HL-60 (cell line): Measurements from ENCODE around the gene LMBRD1.

Experiments
- DNase-seq, 2 experiments: peaks; one replicate each; pipeline ENCODE4 v3.0.0-alpha.2; 2010 to 2020; ENCODE audit warnings: low read depth in 1 of 2, low spot score in 1 of 2
- H3K27ac ChIP-seq: fragments of 250-450 bp; sonication (Bioruptor Pico); replicated peaks from 2 replicates; pipeline ENCODE4 v1.5.1; 2020; ENCODE audit warnings: mild to moderate bottlenecking, moderate library complexity
- H3K27me3 ChIP-seq: fragments of 250-450 bp; sonication (Bioruptor Pico); 2 replicates; pipeline ENCODE4 v1.5.1; 2021; ENCODE audit warnings: mild to moderate bottlenecking, moderate library complexity; ENCODE audit not compliant: insufficient read depth, poor library complexity, severe bottlenecking
- H3K4me3 ChIP-seq: replicated peaks from 2 replicates; pipeline ENCODE4 v1.5.1; 2011; ENCODE audit warnings: mild to moderate bottlenecking, control low read depth, low read length; ENCODE audit not compliant: insufficient read depth
- GABPA ChIP-seq: IDR thresholded peaks from 2 replicates; pipeline ENCODE4 v1.6.1; 2012; ENCODE audit warnings: low read depth
- POLR2AphosphoS5 ChIP-seq: IDR thresholded peaks from 2 replicates; pipeline ENCODE4 v1.6.1; 2012; ENCODE audit warnings: low read depth
- REST ChIP-seq: IDR thresholded peaks from 2 replicates; pipeline ENCODE4 v1.6.1; 2012; ENCODE audit warnings: low read depth; ENCODE audit not compliant: insufficient replicate concordance
- SPI1 ChIP-seq: IDR thresholded peaks from 2 replicates; pipeline ENCODE4 v1.6.1; 2012; ENCODE audit warnings: low read depth, mild to moderate bottlenecking, borderline replicate concordance
- TF ChIP-seq, protein P1 (sequence below): IDR thresholded peaks from one replicate; pipeline ENCODE4 v1.5.1; 2011; ENCODE audit warnings: low read length, control low read depth, inconsistent platforms; ENCODE audit not compliant: insufficient read depth

LMBRD1 gene

GRCh38 chr6:69768664-69769063 is 28.1 kb downstream of the LMBRD1 start:
- Histone ChIP-seq H3K27ac (no peak overlapping the region), H3K4me3 (no peak overlapping the region), H3K27me3 (no peaks in the 10 kb centered on the region)
- no peak for DNase-seq
- TF ChIP-seq POLR2AphosphoS5: no peak
- TF ChIP-seq REST: no peak
- TF ChIP-seq, protein P1, sequence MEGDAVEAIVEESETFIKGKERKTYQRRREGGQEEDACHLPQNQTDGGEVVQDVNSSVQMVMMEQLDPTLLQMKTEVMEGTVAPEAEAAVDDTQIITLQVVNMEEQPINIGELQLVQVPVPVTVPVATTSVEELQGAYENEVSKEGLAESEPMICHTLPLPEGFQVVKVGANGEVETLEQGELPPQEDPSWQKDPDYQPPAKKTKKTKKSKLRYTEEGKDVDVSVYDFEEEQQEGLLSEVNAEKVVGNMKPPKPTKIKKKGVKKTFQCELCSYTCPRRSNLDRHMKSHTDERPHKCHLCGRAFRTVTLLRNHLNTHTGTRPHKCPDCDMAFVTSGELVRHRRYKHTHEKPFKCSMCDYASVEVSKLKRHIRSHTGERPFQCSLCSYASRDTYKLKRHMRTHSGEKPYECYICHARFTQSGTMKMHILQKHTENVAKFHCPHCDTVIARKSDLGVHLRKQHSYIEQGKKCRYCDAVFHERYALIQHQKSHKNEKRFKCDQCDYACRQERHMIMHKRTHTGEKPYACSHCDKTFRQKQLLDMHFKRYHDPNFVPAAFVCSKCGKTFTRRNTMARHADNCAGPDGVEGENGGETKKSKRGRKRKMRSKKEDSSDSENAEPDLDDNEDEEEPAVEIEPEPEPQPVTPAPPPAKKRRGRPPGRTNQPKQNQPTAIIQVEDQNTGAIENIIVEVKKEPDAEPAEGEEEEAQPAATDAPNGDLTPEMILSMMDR: no peak
- TF ChIP-seq GABPA: no peak
- TF ChIP-seq SPI1: no peak

- Histone ChIP-seq H3K27ac (no peak overlapping the region), H3K4me3 (no peak overlapping the region), H3K27me3 (no peaks in the 10 kb centered on the region)
- TF ChIP-seq POLR2AphosphoS5: no peak
- TF ChIP-seq, protein P1: no peak
- TF ChIP-seq GABPA: no peak
- no peak for TF ChIP-seq SPI1
- TF ChIP-seq REST: no peak
- no peak for DNase-seq
Measured at GRCh38 chr6:69763763-69764162, 33.0 kb downstream of the LMBRD1 start.

- TF ChIP-seq GABPA: no peak
- TF ChIP-seq REST: no peak
- no peak for TF ChIP-seq POLR2AphosphoS5
- DNase-seq: no peak
- H3K4me3 ChIP-seq: no peak overlapping the region
- no peak overlapping the region for H3K27ac ChIP-seq
- no peaks in the 10 kb centered on the region for H3K27me3 ChIP-seq
Measured at GRCh38 chr6:69761853-69762252, 35.0 kb downstream of the LMBRD1 start.

DNA sequence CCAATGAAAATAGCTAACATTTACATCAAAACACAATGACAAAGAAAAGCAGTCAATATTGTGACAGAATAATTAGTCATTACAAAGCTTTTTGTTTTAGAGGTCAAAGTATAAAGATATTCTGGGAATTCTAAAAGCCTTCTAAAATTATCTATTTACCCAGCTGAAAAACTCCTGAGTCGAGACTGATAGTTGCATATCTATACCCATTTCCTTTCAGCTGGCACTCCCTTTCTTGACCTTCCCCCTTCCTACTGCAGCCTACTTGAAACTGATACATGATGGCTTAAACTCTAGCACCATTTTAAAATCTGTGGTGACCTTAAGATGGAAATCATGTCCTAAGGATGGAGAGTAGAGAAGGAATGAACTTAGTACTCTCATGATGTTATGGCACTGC is 38.6 kb downstream of the LMBRD1 start:
- TF ChIP-seq SPI1: no peak

More for the DNA sequence above, 38.6 kb downstream of the LMBRD1 start:
- Histone ChIP-seq H3K4me3 (no peak overlapping the region), H3K27me3 (no peaks in the 10 kb centered on the region), H3K27ac (no peak overlapping the region)
- DNase-seq: no peak
